ENCODE measurements around the gene NNT.

DNA sequence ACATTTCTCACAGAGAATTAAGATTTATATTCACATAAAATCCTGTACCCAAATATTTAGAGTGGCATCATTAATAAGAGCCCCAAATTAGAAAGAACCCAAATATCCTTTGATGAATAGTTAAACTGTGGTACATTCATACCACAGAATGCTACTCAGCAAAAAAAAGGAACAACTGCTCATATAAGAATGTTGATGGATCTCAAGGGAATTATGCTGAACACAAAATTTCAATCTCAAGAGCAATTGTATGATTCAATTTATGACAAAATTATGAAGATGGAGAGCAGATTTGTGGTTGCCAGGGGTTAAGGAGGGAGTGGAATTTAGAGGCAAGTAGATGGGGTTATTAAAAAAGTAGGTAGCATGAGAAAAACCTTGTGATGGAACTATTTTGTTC, 41.6 kb upstream of the NNT start:
- TF ChIP-seq, protein P1, sequence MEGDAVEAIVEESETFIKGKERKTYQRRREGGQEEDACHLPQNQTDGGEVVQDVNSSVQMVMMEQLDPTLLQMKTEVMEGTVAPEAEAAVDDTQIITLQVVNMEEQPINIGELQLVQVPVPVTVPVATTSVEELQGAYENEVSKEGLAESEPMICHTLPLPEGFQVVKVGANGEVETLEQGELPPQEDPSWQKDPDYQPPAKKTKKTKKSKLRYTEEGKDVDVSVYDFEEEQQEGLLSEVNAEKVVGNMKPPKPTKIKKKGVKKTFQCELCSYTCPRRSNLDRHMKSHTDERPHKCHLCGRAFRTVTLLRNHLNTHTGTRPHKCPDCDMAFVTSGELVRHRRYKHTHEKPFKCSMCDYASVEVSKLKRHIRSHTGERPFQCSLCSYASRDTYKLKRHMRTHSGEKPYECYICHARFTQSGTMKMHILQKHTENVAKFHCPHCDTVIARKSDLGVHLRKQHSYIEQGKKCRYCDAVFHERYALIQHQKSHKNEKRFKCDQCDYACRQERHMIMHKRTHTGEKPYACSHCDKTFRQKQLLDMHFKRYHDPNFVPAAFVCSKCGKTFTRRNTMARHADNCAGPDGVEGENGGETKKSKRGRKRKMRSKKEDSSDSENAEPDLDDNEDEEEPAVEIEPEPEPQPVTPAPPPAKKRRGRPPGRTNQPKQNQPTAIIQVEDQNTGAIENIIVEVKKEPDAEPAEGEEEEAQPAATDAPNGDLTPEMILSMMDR (IDR thresholded peaks at IDR 0.05): no peak
- no peak for TF ChIP-seq EZH2 (IDR thresholded peaks at IDR 0.05)

Measured in neural progenitor cell (in vitro differentiated cells).